GM10266 (cell line): Measurements from ENCODE around the gene DDX23.
A peak's percentile ranks its signal among the peaks of the same experiment; 100 is the strongest.

Experiments
- DNase-seq: peaks from one replicate; pipeline ENCODE4 v3.0.0; 2012; ENCODE audit errors: extremely low spot score
- CTCF ChIP-seq: IDR thresholded peaks from 2 replicates; pipeline ENCODE4 v1.5.1; 2012; ENCODE audit warnings: mild to moderate bottlenecking, low read depth; ENCODE audit not compliant: control insufficient read depth, insufficient read depth; ENCODE audit errors: missing control alignments

DDX23 gene

GRCh38 chr12:48815126-48816110, 36.5 kb downstream of the DDX23 start:
- peak; percentile 64 for DNase-seq
- peak; percentile 1 for TF ChIP-seq CTCF

- TF ChIP-seq CTCF, result peak; percentile 100
- DNase-seq, result peak; percentile 93
Observed at GRCh38 chr12:48814262-48815125, 37.5 kb downstream of the DDX23 start.

- DNase-seq, result no peak
- no peak for TF ChIP-seq CTCF
Observed at GRCh38 chr12:48813465-48814261, 38.3 kb downstream of the DDX23 start.

GRCh38 chr12:48812389-48812788, 39.6 kb downstream of the DDX23 start:
- no peak for DNase-seq
- no peak for TF ChIP-seq CTCF

GRCh38 chr12:48811437-48812090, 40.4 kb downstream of the DDX23 start:
- DNase-seq, result no peak
- TF ChIP-seq CTCF, result no peak

- TF ChIP-seq CTCF, result no peak
- DNase-seq, result no peak
Observed at GRCh38 chr12:48810903-48811431, 41.0 kb downstream of the DDX23 start.
